Measurements from ENCODE around the gene FECH.
"Not testable (repeated sequence)": the region's sequence is repeated elsewhere in the genome, so short reads cannot be mapped to it uniquely, and the experiment has no call there.

FECH gene

DNA sequence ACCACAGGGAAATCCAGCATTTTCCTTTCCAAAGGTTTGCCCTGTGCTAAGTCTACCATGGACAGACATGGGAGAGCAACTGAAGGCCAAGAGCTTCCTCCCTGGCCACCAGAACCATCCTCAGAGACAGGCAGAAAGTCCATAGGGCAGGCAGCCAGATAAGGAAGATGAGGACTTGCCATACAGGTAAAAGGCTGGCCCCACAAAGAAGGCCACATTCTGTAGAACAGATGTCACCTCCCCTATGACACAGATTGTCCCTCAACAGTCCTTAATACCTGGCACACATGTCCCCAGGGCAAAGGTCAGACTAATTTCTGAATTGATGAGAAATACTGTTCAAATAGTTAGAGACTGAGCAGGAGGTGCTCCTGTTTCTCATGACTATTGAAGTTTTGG, 52.0 kb downstream of the FECH start:
- DNase-seq = no peak
- intact Hi-C loops (cut with DNase I) = no loop called here

- intact Hi-C loops (cut with DNase I) = no loop called here
These were observed 52.5 kb downstream of the FECH start for GRCh38 chr18:57533868-57534510.

GRCh38 chr18:57533006-57533867, 53.3 kb downstream of the FECH start:
- DNase-seq = no peak
- intact Hi-C loops (cut with DNase I) = no loop called here

More at GRCh38 chr18:57533868-57534510, 52.5 kb downstream of the FECH start:
- DNase-seq = no peak

DNA sequence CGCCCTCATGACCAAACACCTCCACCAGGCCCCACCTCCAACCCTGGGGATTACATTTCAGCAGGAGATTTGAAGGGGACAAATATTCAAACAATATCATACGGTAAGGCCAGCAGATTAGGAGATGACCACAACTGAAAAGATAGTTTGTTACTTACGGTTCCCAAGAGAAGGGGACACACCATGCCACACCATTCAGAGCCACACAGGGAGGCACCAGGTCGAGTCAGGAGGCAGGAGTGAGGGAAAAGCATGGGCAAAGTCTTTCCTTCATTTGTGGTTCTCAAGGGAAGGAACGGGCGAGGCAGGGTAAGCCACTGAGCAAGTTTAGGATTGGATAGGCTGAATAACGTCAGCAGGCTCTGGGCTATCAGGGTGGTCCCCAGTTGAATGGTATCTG, 57.4 kb downstream of the FECH start:
- DNase-seq = no peak
- intact Hi-C loops (cut with DNase I) = no loop called here

- intact Hi-C loops (cut with DNase I) = no loop called here
- no peak for DNase-seq
These were observed 58.8 kb downstream of the FECH start for GRCh38 chr18:57527556-57528229.

DNA sequence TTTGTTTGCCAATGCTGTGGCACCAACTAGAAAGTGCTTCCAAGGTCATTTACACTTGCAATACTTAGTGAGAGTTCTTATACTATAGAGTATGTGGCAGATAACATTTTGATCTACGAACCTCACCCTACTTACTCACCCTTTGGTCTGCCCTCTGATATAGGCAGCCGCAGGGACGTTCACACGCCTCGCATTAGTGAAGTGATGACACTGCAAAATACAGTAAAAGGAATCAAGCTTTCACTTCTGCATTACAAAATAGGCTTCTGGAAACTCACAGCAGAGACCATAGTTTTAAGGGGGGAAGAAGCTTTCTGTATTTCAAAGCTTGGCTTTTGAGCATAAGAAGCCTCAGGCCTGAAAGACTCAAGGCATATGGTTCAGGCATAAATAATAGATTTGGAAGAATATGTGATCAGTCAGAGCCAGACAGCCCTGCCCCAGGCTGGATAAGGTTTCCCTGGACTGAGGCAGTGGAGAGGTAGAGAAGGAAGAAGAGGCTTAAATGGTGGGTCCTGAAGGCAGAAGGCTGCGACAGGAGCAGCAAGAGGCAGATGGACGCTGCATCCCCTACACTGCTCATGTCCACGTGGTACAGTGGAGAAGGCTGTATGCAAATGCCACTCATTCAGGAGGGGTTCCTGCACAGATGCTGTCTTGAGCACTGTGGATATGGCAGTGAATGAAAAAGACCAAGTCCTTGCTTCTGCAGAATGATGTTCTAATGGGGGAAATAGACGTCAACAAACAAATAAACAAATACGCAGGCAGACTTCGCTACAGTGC, 63.1 kb downstream of the FECH start:
- no peak for DNase-seq
- intact Hi-C loops (cut with DNase I) = no loop called here

GRCh38 chr18:57522348-57522747, 64.2 kb downstream of the FECH start:
- DNase-seq; intact Hi-C loops (cut with DNase I): not testable (repeated sequence)

- intact Hi-C loops (cut with DNase I) = no loop called here
- DNase-seq = no peak
These were observed 66.7 kb downstream of the FECH start for GRCh38 chr18:57519668-57520424.

DNA sequence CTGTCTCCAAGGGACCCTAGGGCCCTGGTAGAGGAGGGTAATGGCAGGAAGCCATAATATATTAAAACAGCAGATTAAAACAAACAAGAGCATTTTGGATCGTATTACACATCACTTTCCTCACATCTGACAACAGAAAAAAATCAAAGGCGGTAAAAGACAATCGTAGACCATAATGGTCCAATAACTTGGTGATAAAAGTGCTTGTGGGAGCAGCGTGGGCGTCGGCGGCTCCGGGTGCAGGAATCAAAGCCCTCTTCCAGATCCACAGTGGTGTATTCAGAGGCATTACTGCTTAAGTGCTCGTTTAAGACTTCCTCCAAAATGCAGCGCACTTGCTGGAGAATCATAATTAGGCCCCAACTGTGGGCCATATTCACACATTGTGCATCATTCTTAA, 68.0 kb downstream of the FECH start:
- intact Hi-C loops (cut with DNase I) = no loop called here
- DNase-seq = no peak

- intact Hi-C loops (cut with DNase I) = no loop called here
These were observed 70.4 kb downstream of the FECH start for GRCh38 chr18:57516056-57516455.

GRCh38 chr18:57505231-57505630, 81.3 kb downstream of the FECH start:
- intact Hi-C loops (cut with DNase I) = no loop called here

More at GRCh38 chr18:57516056-57516455, 70.4 kb downstream of the FECH start:
- DNase-seq = no peak

DNA sequence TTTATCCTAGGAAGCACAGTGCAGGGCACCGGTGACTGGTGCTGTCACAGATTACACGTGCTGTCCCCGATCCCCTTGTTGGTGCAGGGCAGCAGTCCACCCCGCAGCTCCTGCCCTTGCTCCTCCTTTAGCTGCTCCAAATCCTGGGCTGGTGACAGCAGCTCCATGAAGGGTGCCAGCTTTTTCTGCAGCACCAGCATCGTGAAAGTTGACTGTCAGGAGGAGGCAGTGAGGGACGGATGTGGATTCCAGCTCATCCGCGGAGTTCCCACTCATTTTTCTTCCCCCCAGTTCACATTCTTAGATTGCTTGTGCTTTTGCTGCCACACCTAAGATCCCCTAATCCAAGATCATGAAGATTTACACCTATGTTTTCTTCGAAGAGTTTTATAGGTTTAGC, 83.9 kb downstream of the FECH start:
- DNase-seq = no peak
- intact Hi-C loops (cut with DNase I) = no loop called here

More at GRCh38 chr18:57505231-57505630, 81.3 kb downstream of the FECH start:
- no peak for DNase-seq

DNA sequence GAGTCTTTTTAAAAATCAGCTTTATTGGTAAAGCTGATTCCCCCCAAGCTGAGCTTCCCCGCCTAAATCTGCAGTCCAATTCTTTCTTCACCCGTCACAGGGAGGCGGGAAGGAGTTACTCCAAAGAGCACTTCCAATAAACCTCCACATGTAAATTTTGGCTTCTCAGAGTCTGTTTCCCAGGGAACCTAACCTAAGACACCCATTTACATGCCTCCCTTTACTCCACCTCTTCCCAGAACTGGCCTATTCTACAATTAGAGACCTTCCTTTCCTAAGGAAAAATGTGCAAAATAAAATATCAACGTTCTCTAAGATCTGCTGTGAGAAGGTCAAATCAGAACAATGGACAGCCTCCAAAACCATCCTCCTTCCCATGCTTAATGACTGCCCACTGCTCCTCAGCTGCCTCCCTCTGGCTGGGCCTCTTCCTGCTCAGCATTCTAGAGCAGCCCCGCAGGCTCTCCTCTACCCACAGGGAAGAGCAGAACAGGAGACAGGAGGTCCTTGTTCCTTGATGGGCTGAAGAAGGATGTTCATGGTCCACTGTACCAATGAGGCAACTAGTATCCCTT, 87.7 kb downstream of the FECH start:
- DNase-seq = no peak
- intact Hi-C loops (cut with DNase I) = no loop called here
